ENCODE measurements around the gene LRP4.

LRP4 gene

GRCh38 chr11:46918788-46919513 lies 601 bp upstream of the LRP4 start:
- Histone ChIP-seq H3K4me3 (ENCODE audit: low read depth in 1 of 2, low read length in 2 of 2) (peak overlapping the region; percentile 37 to 38), H3K9me3 (ENCODE audit: control insufficient read depth in 1 of 2, low read length in 2 of 2) (no peaks in the 10 kb centered on the region), H3K36me3 (ENCODE audit: control insufficient read depth in 1 of 2, insufficient read depth in 2 of 2, low read length in 2 of 2) (no peaks in the 10 kb centered on the region), H3K27me3 (ENCODE audit: low read depth, low read length) (no peaks in the 10 kb centered on the region), H3K27ac (ENCODE audit: low read length) (no peak overlapping the region), H3K4me1 (ENCODE audit: control insufficient read depth in 1 of 2, insufficient read depth in 2 of 2, low read length in 2 of 2) (peaks cover 4 to 41% of the 10 kb centered on the region in 2 donors)

GRCh38 chr11:46917762-46918082 lies 628 bp downstream of the LRP4 start:
- peaks cover 4 to 48% of the 10 kb centered on the region in 2 donors for H3K4me1 ChIP-seq (ENCODE audit: control insufficient read depth in 1 of 2, insufficient read depth in 2 of 2, low read length in 2 of 2)

GRCh38 chr11:46917109-46917761 lies 1.1 kb downstream of the LRP4 start:
- Histone ChIP-seq H3K4me1 (ENCODE audit: control insufficient read depth in 1 of 2, insufficient read depth in 2 of 2, low read length in 2 of 2) (peaks cover 4 to 53% of the 10 kb centered on the region in 2 donors), H3K36me3 (ENCODE audit: control insufficient read depth in 1 of 2, insufficient read depth in 2 of 2, low read length in 2 of 2) (no peaks in the 10 kb centered on the region), H3K27ac (ENCODE audit: low read length) (no peak overlapping the region), H3K4me3 (ENCODE audit: low read depth in 1 of 2, low read length in 2 of 2) (peak overlapping the region; percentile 83 to 85), H3K9me3 (ENCODE audit: control insufficient read depth in 1 of 2, low read length in 2 of 2) (no peaks in the 10 kb centered on the region), H3K27me3 (ENCODE audit: low read depth, low read length) (no peaks in the 10 kb centered on the region)

More at GRCh38 chr11:46917762-46918082, 628 bp downstream of the LRP4 start:
- no peaks in the 10 kb centered on the region for H3K9me3 ChIP-seq (ENCODE audit: control insufficient read depth in 1 of 2, low read length in 2 of 2)
- H3K27me3 ChIP-seq (ENCODE audit: low read depth, low read length): no peaks in the 10 kb centered on the region
- H3K4me3 ChIP-seq (ENCODE audit: low read depth in 1 of 2, low read length in 2 of 2): peak overlapping the region; percentile 83 to 85
- H3K27ac ChIP-seq (ENCODE audit: low read length): no peak overlapping the region
- no peaks in the 10 kb centered on the region for H3K36me3 ChIP-seq (ENCODE audit: control insufficient read depth in 1 of 2, insufficient read depth in 2 of 2, low read length in 2 of 2)

DNA sequence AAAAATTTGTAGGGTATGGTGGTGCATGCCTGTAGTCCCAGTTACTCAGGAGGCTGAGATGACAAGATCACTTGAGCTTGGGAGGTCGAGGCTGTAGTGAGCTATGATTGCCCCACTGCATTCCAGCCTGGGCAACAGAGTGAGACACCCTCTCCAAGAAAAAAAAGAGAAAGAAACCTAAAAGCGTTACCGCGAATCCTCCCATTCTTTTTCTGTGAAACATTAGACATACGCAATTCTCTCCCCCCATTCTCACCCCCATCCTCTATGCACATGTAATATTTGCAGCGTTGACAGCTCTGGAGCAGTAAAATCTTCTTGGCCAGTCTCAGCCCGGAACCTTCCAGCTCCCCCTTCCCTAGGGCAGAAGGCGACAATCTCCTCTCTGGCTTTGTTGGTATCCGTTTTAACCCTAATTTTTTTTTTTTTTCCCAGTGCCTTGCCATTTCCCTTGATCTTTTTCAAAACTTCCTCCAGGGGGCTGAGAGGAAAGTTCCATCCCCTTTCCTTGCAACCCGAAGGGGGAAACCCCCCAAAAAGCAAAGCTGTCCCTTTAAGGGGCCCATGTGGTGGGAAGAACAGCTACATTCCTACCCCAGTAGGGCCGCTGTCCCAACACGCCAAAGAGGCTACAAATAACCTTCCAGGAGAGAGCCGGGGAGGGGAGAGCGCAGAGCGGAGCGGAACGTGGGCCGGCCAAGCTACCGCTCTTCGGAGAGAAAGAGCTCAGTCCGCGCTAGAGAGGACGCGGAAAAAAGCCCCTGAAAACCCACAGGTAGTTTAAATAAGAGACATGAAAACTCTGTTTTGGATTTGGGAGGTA lies 1.9 kb downstream of the LRP4 start:
- H3K36me3 ChIP-seq (ENCODE audit: control insufficient read depth in 1 of 2, insufficient read depth in 2 of 2, low read length in 2 of 2): no peaks in the 10 kb centered on the region
- H3K9me3 ChIP-seq (ENCODE audit: control insufficient read depth in 1 of 2, low read length in 2 of 2): no peaks in the 10 kb centered on the region
- H3K27ac ChIP-seq (ENCODE audit: low read length): no peak overlapping the region
- H3K27me3 ChIP-seq (ENCODE audit: low read depth, low read length): no peaks in the 10 kb centered on the region
- peaks cover 4 to 55% of the 10 kb centered on the region in 2 donors for H3K4me1 ChIP-seq (ENCODE audit: control insufficient read depth in 1 of 2, insufficient read depth in 2 of 2, low read length in 2 of 2)
- peak overlapping the region; percentile 83 to 85 for H3K4me3 ChIP-seq (ENCODE audit: low read depth in 1 of 2, low read length in 2 of 2)

- no peak overlapping the region for H3K4me3 ChIP-seq (ENCODE audit: low read depth in 1 of 2, low read length in 2 of 2)
- H3K27ac ChIP-seq (ENCODE audit: low read length): no peak overlapping the region
- H3K27me3 ChIP-seq (ENCODE audit: low read depth, low read length): no peaks in the 10 kb centered on the region
- peaks cover 0 to 47% of the 10 kb centered on the region in 2 donors for H3K4me1 ChIP-seq (ENCODE audit: control insufficient read depth in 1 of 2, insufficient read depth in 2 of 2, low read length in 2 of 2)
- H3K36me3 ChIP-seq (ENCODE audit: control insufficient read depth in 1 of 2, insufficient read depth in 2 of 2, low read length in 2 of 2): no peaks in the 10 kb centered on the region
- H3K9me3 ChIP-seq (ENCODE audit: control insufficient read depth in 1 of 2, low read length in 2 of 2): no peaks in the 10 kb centered on the region
Measured at GRCh38 chr11:46914910-46915309, 3.4 kb downstream of the LRP4 start.

- H3K4me3 ChIP-seq (ENCODE audit: low read depth in 1 of 2, low read length in 2 of 2): no peak overlapping the region
- no peak overlapping the region for H3K27ac ChIP-seq (ENCODE audit: low read length)
- H3K9me3 ChIP-seq (ENCODE audit: control insufficient read depth in 1 of 2, low read length in 2 of 2): no peaks in the 10 kb centered on the region
- H3K36me3 ChIP-seq (ENCODE audit: control insufficient read depth in 1 of 2, insufficient read depth in 2 of 2, low read length in 2 of 2): no peaks in the 10 kb centered on the region
- H3K4me1 ChIP-seq (ENCODE audit: control insufficient read depth in 1 of 2, insufficient read depth in 2 of 2, low read length in 2 of 2): peaks cover 0 to 47% of the 10 kb centered on the region in 2 donors
- H3K27me3 ChIP-seq (ENCODE audit: low read depth, low read length): no peaks in the 10 kb centered on the region
Measured at GRCh38 chr11:46914363-46914762, 4.0 kb downstream of the LRP4 start.

- no peak overlapping the region for H3K4me3 ChIP-seq (ENCODE audit: low read depth in 1 of 2, low read length in 2 of 2)
- H3K4me1 ChIP-seq (ENCODE audit: control insufficient read depth in 1 of 2, insufficient read depth in 2 of 2, low read length in 2 of 2): peaks cover 0 to 39% of the 10 kb centered on the region in 2 donors
- H3K27ac ChIP-seq (ENCODE audit: low read length): no peak overlapping the region
Measured at GRCh38 chr11:46913484-46913883, 4.9 kb downstream of the LRP4 start.

DNA sequence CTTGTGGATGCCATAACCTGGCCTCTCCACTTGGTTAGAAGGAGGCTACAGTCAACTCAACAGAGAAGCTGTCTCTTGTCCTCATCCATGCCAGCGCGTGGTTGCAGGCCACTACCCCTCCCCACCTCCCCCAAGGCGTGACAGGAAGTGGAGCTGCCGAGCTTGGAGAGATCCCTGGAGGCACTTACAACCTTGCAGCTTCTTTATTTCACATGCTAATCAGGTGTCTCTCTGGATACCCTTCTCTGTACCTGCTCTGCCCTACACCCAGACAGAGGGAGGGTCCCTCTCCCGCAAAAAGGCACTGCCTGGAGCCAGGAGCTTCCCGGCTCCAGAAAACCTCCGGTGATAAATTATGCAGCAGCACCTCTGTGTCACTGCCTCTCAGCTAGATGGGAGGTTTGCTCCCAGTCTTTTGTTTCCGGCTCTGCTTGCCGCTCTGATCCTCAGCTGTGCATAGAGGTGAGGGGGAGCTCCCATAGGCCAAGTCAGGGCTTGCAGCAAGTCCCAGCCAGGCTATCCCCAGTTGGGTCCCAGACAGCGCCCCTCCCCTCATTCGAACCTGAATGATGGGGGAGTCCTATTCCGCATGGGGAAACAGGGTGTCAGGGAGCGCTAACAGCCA lies 5.7 kb downstream of the LRP4 start:
- Histone ChIP-seq H3K4me1 (ENCODE audit: control insufficient read depth in 1 of 2, insufficient read depth in 2 of 2, low read length in 2 of 2) (peaks cover 0 to 39% of the 10 kb centered on the region in 2 donors), H3K4me3 (ENCODE audit: low read depth in 1 of 2, low read length in 2 of 2) (no peak overlapping the region), H3K27ac (ENCODE audit: low read length) (no peak overlapping the region), H3K9me3 (ENCODE audit: control insufficient read depth in 1 of 2, low read length in 2 of 2) (no peaks in the 10 kb centered on the region), H3K27me3 (ENCODE audit: low read depth, low read length) (no peaks in the 10 kb centered on the region), H3K36me3 (ENCODE audit: control insufficient read depth in 1 of 2, insufficient read depth in 2 of 2, low read length in 2 of 2) (no peaks in the 10 kb centered on the region)

More at GRCh38 chr11:46913484-46913883, 4.9 kb downstream of the LRP4 start:
- Histone ChIP-seq H3K9me3 (ENCODE audit: control insufficient read depth in 1 of 2, low read length in 2 of 2) (no peaks in the 10 kb centered on the region), H3K27me3 (ENCODE audit: low read depth, low read length) (no peaks in the 10 kb centered on the region), H3K36me3 (ENCODE audit: control insufficient read depth in 1 of 2, insufficient read depth in 2 of 2, low read length in 2 of 2) (no peaks in the 10 kb centered on the region)

DNA sequence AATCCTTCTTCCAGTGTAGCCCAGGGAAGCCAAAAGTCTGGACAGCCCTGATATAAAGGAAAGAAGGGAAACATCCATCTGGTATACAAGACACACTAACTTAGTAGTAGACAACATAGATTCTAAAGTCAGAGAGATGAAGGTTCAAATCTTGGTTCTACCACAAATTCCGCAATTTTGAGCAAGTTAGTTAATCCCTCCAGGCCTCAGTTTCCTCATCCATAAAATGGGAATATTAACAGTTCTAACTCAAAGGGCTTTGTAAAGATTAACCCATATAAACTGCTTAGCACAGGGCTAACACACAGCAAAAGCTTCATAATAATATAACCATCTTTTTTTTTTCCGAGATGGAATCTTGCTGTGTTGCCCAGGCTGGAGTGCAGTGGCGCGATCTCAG lies 10.7 kb downstream of the LRP4 start:
- peaks cover 0 to 10% of the 10 kb centered on the region in 2 donors for H3K4me1 ChIP-seq (ENCODE audit: control insufficient read depth in 1 of 2, insufficient read depth in 2 of 2, low read length in 2 of 2)
- no peak overlapping the region for H3K27ac ChIP-seq (ENCODE audit: low read length)

DNA sequence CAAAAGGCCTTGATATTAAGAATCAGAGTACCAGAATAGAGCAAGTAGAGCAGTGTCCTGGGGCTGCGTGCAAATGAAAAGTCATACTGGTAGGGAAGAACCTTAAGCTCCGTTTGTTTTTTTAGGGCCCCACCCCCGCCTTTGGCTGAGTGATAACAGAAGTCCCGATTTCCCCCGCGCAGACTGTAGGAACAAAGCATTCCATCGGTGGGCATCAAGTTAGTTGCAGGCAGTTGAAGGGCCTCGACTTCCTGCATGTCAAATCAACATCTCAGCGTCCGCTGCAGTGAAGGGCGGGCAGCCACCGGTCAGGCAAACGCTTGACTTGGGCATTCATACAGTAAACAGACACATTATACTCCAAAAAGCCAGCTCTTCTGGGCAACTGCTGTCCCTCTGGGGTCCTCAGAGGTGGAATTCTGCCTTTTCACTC lies 11.7 kb downstream of the LRP4 start:
- no peak overlapping the region for H3K27ac ChIP-seq (ENCODE audit: low read length)
- H3K9me3 ChIP-seq (ENCODE audit: control insufficient read depth in 1 of 2, low read length in 2 of 2): no peaks in the 10 kb centered on the region
- H3K4me1 ChIP-seq (ENCODE audit: control insufficient read depth in 1 of 2, insufficient read depth in 2 of 2, low read length in 2 of 2): peaks cover 0 to 5% of the 10 kb centered on the region in 2 donors
- H3K4me3 ChIP-seq (ENCODE audit: low read depth in 1 of 2, low read length in 2 of 2): no peak overlapping the region
- H3K27me3 ChIP-seq (ENCODE audit: low read depth, low read length): no peaks in the 10 kb centered on the region
- no peaks in the 10 kb centered on the region for H3K36me3 ChIP-seq (ENCODE audit: control insufficient read depth in 1 of 2, insufficient read depth in 2 of 2, low read length in 2 of 2)

More for the DNA sequence above, 10.7 kb downstream of the LRP4 start:
- H3K27me3 ChIP-seq (ENCODE audit: low read depth, low read length): no peaks in the 10 kb centered on the region
- H3K4me3 ChIP-seq (ENCODE audit: low read depth in 1 of 2, low read length in 2 of 2): no peak overlapping the region
- H3K9me3 ChIP-seq (ENCODE audit: control insufficient read depth in 1 of 2, low read length in 2 of 2): no peaks in the 10 kb centered on the region
- H3K36me3 ChIP-seq (ENCODE audit: control insufficient read depth in 1 of 2, insufficient read depth in 2 of 2, low read length in 2 of 2): no peaks in the 10 kb centered on the region

GRCh38 chr11:46905806-46906205 lies 12.5 kb downstream of the LRP4 start:
- Histone ChIP-seq H3K27me3 (ENCODE audit: low read depth, low read length) (no peaks in the 10 kb centered on the region), H3K4me1 (ENCODE audit: control insufficient read depth in 1 of 2, insufficient read depth in 2 of 2, low read length in 2 of 2) (peaks cover 0 to 5% of the 10 kb centered on the region in 2 donors), H3K4me3 (ENCODE audit: low read depth in 1 of 2, low read length in 2 of 2) (no peak overlapping the region), H3K27ac (ENCODE audit: low read length) (no peak overlapping the region), H3K9me3 (ENCODE audit: control insufficient read depth in 1 of 2, low read length in 2 of 2) (no peaks in the 10 kb centered on the region), H3K36me3 (ENCODE audit: control insufficient read depth in 1 of 2, insufficient read depth in 2 of 2, low read length in 2 of 2) (no peaks in the 10 kb centered on the region)

Data from muscle layer of duodenum (tissue), 2 donors.